ENCODE results near the gene IQCH.
"Not testable (repeated sequence)": the region's sequence is repeated elsewhere in the genome, so short reads cannot be mapped to it uniquely, and the experiment has no call there.

The IQCH gene

DNA sequence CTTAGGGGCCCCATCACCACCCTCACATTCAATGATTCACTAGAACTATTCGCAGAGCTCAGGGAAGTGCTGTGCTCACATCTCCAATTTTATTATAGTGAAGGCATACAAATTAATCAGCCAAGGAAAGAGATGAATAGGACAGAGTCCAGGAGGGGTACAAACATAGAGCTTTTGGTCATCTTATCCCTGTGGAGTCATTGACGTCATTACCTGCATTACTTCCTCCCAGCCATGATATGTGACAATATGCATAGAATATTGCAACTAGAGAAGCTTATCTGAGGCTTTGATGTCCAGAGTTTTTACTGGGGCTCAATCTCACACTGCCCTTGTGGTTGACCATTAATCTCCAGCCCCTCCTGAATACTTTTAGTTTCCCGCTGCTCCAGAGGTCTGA, 1.5 kb downstream of the IQCH start:
- TF ChIP-seq, protein P1, sequence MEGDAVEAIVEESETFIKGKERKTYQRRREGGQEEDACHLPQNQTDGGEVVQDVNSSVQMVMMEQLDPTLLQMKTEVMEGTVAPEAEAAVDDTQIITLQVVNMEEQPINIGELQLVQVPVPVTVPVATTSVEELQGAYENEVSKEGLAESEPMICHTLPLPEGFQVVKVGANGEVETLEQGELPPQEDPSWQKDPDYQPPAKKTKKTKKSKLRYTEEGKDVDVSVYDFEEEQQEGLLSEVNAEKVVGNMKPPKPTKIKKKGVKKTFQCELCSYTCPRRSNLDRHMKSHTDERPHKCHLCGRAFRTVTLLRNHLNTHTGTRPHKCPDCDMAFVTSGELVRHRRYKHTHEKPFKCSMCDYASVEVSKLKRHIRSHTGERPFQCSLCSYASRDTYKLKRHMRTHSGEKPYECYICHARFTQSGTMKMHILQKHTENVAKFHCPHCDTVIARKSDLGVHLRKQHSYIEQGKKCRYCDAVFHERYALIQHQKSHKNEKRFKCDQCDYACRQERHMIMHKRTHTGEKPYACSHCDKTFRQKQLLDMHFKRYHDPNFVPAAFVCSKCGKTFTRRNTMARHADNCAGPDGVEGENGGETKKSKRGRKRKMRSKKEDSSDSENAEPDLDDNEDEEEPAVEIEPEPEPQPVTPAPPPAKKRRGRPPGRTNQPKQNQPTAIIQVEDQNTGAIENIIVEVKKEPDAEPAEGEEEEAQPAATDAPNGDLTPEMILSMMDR (IDR thresholded peaks at IDR 0.05; ENCODE audit: insufficient read depth, low read depth, low read length, missing control alignments) = no peak
- no peak overlapping the region for H3K4me3 ChIP-seq (ENCODE audit: low read depth, low read length)
- no peak for DNase-seq (ENCODE audit: low read depth)

DNA sequence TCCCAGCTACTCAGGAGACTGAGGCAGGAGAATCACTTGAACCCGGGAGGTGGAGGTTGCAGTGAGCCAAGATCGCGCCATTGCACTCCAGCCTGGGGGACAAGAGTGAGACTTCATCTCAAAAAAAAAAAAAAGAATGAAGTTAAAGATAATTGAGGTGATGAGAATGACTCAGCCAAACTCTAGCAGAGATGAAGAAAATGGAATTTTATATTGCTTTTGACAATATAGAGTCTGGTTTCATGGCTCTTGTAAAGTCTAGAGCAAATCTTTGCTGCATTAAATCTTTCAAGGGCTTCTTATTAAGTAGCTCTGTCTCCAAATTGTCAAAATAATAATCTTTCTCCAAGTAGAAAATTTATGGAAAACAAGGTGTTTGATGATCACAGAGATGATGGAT, 3.8 kb downstream of the IQCH start:
- H3K4me3 ChIP-seq (ENCODE audit: low read depth, low read length); DNase-seq (ENCODE audit: low read depth): not testable (repeated sequence)

DNA sequence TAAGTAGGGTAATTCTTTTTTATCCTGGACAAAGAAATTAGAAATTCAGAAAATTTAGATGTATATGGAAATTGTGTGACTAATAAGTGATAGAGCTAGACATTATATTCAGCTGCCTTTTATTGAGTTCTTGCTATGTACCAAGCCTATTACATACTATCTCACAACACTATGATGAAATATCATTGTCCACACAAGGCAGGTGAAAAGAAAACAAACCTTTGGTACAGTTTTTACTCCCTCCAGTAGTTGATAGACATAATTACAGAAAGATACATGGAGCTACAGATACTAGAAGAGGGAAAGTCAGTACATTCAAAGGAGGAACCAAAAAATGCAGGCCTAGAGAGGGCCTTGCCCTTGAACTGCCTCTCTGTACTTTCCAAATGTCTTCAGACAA, 4.8 kb downstream of the IQCH start:
- H3K4me3 ChIP-seq (ENCODE audit: low read depth, low read length) = no peak overlapping the region
- DNase-seq (ENCODE audit: low read depth) = no peak
- TF ChIP-seq, protein P1 (IDR thresholded peaks at IDR 0.05; ENCODE audit: insufficient read depth, low read depth, low read length, missing control alignments) = no peak

DNA sequence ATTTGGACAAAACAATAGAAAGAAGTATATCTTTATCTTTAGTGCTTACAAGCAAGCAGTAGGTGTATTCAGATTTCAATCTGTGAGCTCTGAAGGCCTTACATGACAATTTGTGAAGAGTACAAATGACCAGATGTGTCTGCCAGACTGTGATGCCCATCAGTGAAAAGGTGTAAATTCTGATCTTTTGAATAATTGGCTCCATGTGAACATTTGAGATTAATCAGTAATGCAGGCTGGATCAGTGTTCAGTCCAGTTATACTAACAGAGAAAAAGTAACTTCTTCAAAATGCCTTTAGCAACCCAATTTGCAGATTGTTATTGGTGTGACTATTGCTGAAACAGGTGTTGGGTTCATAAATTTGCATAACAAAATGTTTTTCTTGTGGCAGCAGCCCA, 5.2 kb downstream of the IQCH start:
- no peak overlapping the region for H3K4me3 ChIP-seq (ENCODE audit: low read depth, low read length)

DNA sequence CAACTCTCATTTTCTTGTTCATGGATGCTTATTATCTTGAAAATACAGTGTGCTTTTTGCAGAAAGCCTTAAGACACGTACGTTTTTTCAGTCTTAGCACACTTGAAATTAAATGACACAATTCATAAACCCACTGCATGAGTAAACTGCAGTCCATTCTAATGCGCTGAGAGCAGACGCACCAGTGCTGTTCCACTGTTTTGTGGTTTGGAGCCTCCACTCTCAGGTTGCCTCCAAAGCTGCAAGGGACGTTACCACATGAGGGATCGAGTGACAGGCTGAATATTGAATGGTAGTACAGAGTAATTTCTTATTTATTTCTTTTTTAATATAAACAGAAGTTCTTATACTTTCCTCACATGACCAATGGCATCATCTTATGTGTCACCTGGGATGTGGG, 12.3 kb downstream of the IQCH start:
- no peak for DNase-seq (ENCODE audit: low read depth)
- TF ChIP-seq, protein P1 (IDR thresholded peaks at IDR 0.05; ENCODE audit: insufficient read depth, low read depth, low read length, missing control alignments) = no peak
- no peak overlapping the region for H3K4me3 ChIP-seq (ENCODE audit: low read depth, low read length)

More for the DNA sequence above, 5.2 kb downstream of the IQCH start:
- TF ChIP-seq, protein P1 (IDR thresholded peaks at IDR 0.05; ENCODE audit: insufficient read depth, low read depth, low read length, missing control alignments) = no peak
- DNase-seq (ENCODE audit: low read depth) = no peak

DNA sequence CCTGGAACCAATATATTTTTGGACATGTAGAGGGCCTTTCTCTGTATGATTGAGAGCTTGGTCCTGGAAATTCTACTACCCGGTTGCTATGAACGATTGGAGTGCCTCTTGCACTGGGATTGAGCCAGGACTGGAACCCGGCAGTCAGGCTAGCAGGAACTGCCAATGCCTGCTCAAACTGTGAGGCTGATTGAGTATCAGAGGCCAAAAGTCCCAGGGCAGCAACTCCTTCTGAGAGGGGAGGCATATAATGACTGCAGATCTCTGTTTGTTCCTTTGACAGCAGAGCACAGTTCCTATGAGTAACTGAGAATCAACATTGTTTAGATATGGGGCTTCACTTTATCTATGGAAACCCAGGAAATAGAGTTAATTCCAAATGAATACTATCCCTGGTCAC, 12.9 kb downstream of the IQCH start:
- no peak for DNase-seq (ENCODE audit: low read depth)
- TF ChIP-seq, protein P1 (IDR thresholded peaks at IDR 0.05; ENCODE audit: insufficient read depth, low read depth, low read length, missing control alignments) = no peak
- H3K4me3 ChIP-seq (ENCODE audit: low read depth, low read length) = no peak overlapping the region

DNA sequence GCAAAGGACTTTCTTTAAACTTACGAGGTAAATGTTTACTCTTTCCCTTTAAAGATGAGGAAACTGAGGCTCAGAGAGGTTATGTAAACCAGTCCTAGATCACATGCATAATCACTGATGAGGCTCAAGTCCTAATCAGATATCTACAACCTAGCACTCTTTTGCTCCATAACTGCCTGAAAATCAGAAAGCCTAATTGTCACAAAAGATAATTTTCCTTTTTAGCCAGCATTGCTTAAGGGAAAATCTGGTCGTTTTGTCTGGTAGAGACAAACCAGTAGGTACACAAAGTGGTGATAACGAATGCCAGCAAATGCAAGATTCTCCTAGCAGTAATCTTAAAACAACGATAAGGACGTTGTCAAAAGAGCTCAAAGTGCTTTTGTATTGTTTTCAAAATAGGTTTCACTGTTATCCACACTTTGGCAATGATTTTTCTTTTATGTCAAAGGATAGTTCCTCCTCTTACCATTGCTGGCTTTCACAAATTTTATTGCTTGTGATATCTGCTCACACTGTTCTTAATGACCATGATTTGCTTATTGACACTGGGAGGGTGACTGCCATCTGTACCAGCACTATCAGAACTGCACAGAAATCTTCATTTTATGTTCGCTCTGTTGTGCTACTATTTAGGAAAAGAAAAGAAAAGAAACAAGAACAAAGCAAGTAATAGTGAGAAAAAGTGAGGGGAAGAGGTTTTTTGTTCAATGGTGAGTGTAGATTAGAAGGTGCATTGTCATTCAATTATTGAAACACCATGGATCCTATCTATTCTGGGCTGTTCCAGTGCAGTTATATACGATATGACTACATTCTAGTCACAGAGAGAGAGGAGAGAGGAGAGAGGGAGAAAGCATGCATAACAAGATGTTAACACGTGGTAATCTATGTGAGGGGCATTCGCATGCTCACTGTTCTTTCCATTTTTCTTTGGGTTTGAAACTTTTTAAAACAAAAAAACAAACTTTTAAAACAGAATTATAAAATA, 13.7 kb downstream of the IQCH start:
- TF ChIP-seq, protein P1 (IDR thresholded peaks at IDR 0.05; ENCODE audit: insufficient read depth, low read depth, low read length, missing control alignments) = no peak
- H3K4me3 ChIP-seq (ENCODE audit: low read depth, low read length) = no peak overlapping the region
- no peak for DNase-seq (ENCODE audit: low read depth)

Measured in GM12865 (cell line).